HG02623 (cell line): ENCODE results near the gene NHERF1.
A peak's percentile ranks its signal among the peaks of the same experiment; 100 is the strongest.

ENCODE experiments used
- ATAC-seq: cut with Tn5 transposase; IDR thresholded peaks from one replicate; pipeline ENCODE4 v1.9.1; 2021; ENCODE audit warnings: moderate library complexity; ENCODE audit not compliant: unreplicated experiment

NHERF1 gene

DNA sequence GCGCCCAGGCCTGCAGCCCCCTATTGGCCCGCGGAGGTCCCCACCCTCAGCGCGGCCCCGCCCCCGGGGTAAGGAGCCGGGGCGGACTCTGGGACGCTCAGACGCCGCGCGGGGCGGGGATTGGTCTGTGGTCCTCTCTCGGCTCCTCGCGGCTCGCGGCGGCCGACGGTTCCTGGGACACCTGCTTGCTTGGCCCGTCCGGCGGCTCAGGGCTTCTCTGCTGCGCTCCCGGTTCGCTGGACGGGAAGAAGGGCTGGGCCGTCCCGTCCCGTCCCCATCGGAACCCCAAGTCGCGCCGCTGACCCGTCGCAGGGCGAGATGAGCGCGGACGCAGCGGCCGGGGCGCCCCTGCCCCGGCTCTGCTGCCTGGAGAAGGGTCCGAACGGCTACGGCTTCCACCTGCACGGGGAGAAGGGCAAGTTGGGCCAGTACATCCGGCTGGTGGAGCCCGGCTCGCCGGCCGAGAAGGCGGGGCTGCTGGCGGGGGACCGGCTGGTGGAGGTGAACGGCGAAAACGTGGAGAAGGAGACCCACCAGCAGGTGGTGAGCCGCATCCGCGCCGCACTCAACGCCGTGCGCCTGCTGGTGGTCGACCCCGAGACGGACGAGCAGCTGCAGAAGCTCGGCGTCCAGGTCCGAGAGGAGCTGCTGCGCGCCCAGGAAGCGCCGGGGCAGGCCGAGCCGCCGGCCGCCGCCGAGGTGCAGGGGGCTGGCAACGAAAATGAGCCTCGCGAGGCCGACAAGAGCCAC lies at the start of gene NHERF1:
NHERF1 (plus strand) TSS at position 100 of the 750 bp plus-strand sequence; CDS start at position 319, 219 bp downstream.
- ATAC-seq, result peak; percentile 84

DNA sequence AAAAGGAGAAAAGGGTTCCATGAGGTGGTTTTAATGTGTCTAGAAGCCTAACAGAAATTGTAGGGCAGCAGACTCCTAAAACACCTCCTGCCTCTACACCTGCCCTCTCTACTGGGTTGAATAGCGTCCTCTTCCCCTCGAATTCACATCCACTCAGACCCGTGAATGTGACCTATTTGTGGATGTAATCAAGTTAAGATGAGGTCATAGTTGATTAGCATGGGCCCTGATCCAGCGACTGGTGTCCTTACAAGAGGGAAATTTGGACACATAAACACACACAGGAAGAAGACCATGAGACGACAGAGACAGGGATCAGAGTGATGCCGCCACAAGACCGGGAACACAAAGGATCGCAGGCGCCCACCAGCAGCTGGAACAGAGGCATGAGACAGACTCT lies 49.2 kb upstream of the NHERF1 start:
- no peak for ATAC-seq

GRCh38 chr17:74702116-74702871 lies 46.1 kb upstream of the NHERF1 start:
- ATAC-seq, result no peak

DNA sequence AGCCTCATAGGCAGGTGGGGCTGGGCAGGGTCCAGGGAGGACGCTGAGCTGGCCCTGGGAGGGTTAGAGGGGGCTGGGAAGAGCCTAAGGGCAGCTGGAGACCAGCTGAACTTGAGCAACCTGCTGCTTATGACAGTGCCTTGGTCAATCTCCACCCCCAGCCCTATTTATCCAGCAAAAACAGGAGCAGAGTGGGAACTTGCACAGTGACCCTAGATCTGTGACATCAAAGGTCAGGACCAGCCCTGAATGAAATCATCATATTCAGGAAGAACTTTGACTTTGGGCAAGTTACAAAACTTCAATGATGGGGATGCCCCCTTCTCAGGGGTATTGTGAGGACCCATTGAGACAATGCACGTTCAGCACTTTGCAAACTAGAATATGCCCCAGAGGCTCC lies 45.1 kb upstream of the NHERF1 start:
- ATAC-seq, result no peak

- ATAC-seq, result no peak
Measured at GRCh38 chr17:74704544-74704943, 43.9 kb upstream of the NHERF1 start.

- no peak for ATAC-seq
Measured at GRCh38 chr17:74711058-74711824, 37.2 kb upstream of the NHERF1 start.

- no peak for ATAC-seq
Measured at GRCh38 chr17:74712301-74712700, 36.1 kb upstream of the NHERF1 start.

DNA sequence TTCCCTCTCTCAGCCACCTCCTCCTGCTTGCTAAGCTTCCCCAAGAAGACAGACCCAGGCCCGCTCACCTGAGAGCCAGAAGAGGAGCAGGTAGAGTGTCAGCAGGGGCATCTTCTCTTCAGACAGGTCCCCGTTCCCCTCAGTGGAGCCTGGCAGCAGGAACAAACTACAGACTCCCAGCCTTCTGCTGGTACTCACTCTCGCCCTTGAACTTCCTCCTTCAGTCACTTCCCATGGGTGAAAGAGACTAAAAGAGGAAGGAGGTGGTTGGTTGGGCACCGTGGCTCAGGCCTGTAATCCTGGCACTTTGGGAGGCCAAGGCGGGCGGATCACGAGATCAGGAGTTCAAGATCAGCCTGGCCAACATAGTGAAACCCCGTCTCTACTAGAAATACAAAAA lies 35.7 kb upstream of the NHERF1 start, which contains the start of gene CD300LF:
CD300LF (minus strand) TSS at position 168 of the 400 bp plus-strand sequence; CDS start at position 111, 57 bp downstream.
- no peak for ATAC-seq

DNA sequence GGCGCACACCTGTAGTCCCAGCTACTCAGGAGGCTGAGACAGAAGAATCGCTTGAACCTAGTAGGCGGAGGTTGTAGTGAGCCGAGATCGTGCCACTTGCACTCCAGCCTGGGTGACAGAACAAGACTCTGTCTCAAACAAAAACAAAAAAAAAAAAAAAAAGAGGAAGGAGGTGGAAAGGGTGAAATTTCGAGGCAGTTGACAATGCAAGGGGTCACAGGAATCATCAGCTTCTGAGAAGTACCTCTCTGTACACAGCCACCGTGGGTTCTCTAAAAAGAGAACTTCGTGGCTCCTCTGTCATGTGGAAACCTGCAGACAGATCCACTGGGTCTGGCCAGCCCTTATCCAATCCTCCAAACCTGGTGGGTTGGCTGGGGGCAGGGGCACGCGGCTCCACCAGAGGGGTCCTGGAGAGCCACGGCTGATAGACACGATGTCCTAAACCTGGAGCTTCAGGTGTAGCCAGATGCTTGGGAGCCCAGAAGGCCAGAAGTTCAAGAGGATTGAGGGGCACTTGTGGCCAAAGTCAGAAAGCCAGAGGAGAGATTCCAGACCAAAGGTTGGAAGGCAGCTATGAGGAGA lies 35.2 kb upstream of the NHERF1 start:
- no peak for ATAC-seq

GRCh38 chr17:74715144-74715543 lies 33.3 kb upstream of the NHERF1 start:
- no peak for ATAC-seq

- ATAC-seq, result no peak
Measured at GRCh38 chr17:74720506-74720905, 27.9 kb upstream of the NHERF1 start.

DNA sequence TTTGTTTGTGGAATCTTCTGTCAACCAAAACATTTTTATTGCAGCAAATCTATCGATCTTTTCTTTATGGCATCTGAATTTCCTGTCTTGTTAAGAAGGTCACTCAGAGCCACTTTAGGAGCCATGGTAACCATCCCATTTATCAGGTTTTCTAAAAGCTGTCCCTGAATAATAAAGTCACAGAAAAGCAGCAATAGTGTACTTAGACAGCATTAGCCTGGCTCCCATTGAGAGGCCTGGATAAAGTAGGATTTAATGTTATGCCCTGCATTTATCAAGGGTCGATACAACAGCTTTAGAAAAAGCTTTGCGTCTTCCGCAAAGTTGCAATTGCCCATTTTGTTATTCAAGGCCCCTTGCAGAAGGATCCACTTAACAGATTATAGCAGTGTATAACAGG lies 25.6 kb upstream of the NHERF1 start:
- no peak for ATAC-seq

DNA sequence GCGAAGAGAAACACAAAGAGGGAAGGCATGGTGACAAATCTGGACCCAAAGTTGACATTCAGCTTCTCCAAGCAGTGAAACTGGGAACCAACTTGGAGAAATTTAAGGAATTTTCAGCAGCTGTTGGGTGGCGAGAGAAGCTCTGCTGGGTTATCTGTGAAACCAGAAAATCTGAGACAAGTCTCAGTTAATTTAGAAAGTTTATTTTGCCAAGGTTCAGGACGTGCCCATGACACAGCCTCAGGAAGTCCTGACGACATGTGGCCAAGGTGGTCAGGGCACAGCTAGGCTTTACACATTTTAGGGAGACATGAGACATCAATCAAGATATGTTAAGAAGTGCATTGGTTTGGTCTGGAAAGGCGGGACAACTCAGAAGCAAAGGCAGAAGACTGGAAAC lies 24.5 kb upstream of the NHERF1 start:
- ATAC-seq, result no peak

DNA sequence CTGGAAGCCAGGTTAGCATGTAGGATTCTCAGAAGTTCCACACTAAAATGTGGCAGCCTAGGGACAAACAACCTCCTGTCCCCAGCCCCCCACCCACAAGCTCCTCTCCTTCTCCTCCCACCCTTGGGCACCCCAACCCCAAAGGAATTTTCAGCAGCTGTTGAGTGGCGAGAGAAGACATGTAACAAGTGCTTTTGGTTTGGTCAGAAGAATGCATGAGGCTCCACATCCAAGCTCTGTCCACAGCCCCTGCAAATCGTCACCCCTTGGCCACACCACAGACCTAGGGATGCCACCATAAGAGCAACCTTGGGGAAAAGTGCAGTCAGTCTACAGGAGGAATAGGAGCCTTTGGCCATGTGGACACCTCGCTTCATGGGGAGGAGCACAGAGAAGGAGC lies 23.3 kb upstream of the NHERF1 start:
- ATAC-seq, result no peak

GRCh38 chr17:74728033-74728701 lies 20.3 kb upstream of the NHERF1 start:
- ATAC-seq, result no peak

DNA sequence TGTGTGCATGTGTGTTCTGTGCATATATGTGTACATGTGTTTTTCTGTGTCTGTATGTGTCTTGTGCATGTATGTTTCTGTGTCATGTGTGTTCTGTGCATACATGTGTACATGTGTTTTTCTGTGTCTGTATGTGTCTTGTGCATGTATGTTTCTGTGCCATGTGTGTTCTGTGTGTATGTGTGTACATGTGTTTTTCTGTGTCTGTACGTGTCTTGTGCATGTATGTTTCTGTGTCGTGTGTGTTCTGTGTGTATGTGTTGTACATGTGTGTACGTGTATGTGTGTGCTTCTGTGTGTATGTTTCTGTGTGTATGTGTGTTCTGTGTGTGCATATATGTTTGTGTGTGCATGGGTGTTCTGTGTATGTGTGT lies 19.7 kb upstream of the NHERF1 start:
- no peak for ATAC-seq

DNA sequence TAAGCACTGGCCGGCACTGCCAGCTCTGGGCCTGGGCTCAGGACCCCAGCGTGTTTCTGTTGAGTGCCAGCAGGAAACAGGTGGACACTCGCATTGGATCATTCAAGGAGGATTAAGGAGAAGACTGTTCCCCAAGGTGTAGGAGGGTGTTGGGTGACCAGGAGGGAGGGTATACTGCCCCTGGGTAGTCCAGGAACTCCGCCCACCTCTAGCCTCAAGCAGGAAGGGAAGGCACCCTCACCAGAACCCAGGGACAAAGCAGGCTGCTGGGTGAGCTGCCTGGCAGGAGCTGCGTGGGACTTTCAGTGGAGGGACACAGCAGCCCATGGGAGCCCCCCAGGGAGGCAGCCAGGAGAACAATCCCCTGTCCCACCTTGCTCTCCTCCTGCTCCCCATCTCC lies 19.1 kb upstream of the NHERF1 start:
- ATAC-seq, result no peak

DNA sequence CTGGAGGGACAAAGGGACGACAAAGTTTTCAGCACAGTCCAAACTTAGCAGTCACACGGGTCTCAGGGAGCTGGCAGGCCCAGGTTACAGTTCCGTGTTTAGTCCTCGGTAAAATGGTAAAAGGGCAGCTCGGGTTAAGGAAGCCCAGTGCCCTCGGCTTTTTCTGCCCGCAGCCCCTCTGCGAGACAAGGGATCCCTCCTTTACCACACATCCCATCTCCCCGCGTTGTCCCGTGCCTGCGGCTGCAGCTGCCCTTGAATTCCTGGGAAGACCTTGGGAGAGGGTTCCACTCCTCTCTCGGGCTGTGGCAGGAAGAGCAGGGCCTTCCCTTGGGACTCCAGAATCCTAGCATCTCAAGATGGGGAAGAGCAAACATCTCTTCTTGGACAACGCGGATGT lies 18.6 kb upstream of the NHERF1 start:
- ATAC-seq, result no peak

GRCh38 chr17:74730491-74731346 lies 17.7 kb upstream of the NHERF1 start:
- no peak for ATAC-seq

GRCh38 chr17:74731347-74731605 lies 17.2 kb upstream of the NHERF1 start:
- no peak for ATAC-seq
